CD4-positive, alpha-beta T cell treated with Interferon gamma for 1 hour (primary cell): Measurements from ENCODE around the gene DDIT3.
"Not testable (repeated sequence)": the region's sequence is repeated elsewhere in the genome, so short reads cannot be mapped to it uniquely, and the experiment has no call there.

ENCODE experiments used
- DNase-seq: peaks from one replicate; pipeline ENCODE4 v3.0.0-alpha.2; 2020

Gene DDIT3

GRCh38 chr12:57520053-57520818 is at the start of gene DDIT3:
DDIT3 (minus strand) TSS chr12:57520514; CDS start chr12:57517406, 3,108 bp downstream.
- DNase-seq: peak; percentile 100

- DNase-seq: no peak
Observed at GRCh38 chr12:57569858-57570257, 49.5 kb upstream of the DDIT3 start.

- DNase-seq: no peak
Observed at GRCh38 chr12:57568838-57569237, 48.5 kb upstream of the DDIT3 start.

- DNase-seq: no peak
Observed at GRCh38 chr12:57564178-57564740, 43.9 kb upstream of the DDIT3 start.

- no peak for DNase-seq
Observed at GRCh38 chr12:57563358-57563757, 43.0 kb upstream of the DDIT3 start.

GRCh38 chr12:57561117-57561516 is 40.8 kb upstream of the DDIT3 start:
- not testable (repeated sequence) for DNase-seq

- no peak for DNase-seq
Observed at GRCh38 chr12:57560516-57560915, 40.2 kb upstream of the DDIT3 start.

- no peak for DNase-seq
Observed at GRCh38 chr12:57558864-57559263, 38.5 kb upstream of the DDIT3 start.

GRCh38 chr12:57554897-57555296 is 34.6 kb upstream of the DDIT3 start:
- no peak for DNase-seq

- DNase-seq: no peak
Observed at GRCh38 chr12:57554453-57554852, 34.1 kb upstream of the DDIT3 start.

- DNase-seq: no peak
Observed at GRCh38 chr12:57553343-57554202, 33.3 kb upstream of the DDIT3 start.

- DNase-seq: no peak
Observed at GRCh38 chr12:57552835-57553313, 32.6 kb upstream of the DDIT3 start.

GRCh38 chr12:57552306-57552651 is 32.0 kb upstream of the DDIT3 start:
- DNase-seq: no peak

GRCh38 chr12:57551637-57552305 is 31.5 kb upstream of the DDIT3 start:
- no peak for DNase-seq

GRCh38 chr12:57550641-57551549 is 30.6 kb upstream of the DDIT3 start:
- DNase-seq: no peak

- DNase-seq: peak; percentile 36
Observed at GRCh38 chr12:57549909-57550640, 29.8 kb upstream of the DDIT3 start, which contains the start of gene KIF5A. KIF5A (plus strand) TSS chr12:57550044; CDS start chr12:57550272, 228 bp downstream.

GRCh38 chr12:57549203-57549908 is 29.0 kb upstream of the DDIT3 start:
- no peak for DNase-seq

- DNase-seq: no peak
Observed at GRCh38 chr12:57548488-57548887, 28.2 kb upstream of the DDIT3 start.

GRCh38 chr12:57548013-57548315 is 27.6 kb upstream of the DDIT3 start:
- no peak for DNase-seq

GRCh38 chr12:57547288-57548012 is 27.1 kb upstream of the DDIT3 start:
- DNase-seq: no peak
